HL-60/S4 (cell line): Measurements from ENCODE around the gene GOLGA8A.
"Not testable (repeated sequence)": the region's sequence is repeated elsewhere in the genome, so short reads cannot be mapped to it uniquely, and the experiment has no call there.

ENCODE experiments used
- in situ Hi-C: fragments of 300-500 bp; cut with MboI; formaldehyde crosslinking; loops from 2 replicates; pipeline ENCODE4 v1.14.3; 2022; ENCODE audit warnings: low sequenced_read_pairs

Gene GOLGA8A

DNA sequence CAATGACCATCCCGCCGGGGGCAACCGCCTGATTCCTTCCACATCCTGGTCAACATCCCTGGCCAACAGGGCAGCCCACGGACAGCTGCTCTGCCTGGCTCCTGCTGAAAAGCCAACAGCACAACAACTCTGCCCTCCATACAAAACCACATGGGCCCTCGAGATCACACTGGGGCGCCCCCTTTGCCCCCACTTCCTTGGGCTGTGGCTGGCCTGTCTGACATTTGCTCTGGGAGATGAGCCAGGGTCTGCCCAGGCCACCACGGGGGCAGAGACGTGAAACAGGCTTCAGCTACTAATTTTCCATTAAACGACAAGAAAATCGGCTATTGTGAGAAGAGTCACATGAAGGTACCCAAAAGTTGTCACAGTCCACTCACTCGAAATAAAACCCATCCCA is 16.7 kb downstream of the GOLGA8A start:
- in situ Hi-C loops = not testable (repeated sequence)

DNA sequence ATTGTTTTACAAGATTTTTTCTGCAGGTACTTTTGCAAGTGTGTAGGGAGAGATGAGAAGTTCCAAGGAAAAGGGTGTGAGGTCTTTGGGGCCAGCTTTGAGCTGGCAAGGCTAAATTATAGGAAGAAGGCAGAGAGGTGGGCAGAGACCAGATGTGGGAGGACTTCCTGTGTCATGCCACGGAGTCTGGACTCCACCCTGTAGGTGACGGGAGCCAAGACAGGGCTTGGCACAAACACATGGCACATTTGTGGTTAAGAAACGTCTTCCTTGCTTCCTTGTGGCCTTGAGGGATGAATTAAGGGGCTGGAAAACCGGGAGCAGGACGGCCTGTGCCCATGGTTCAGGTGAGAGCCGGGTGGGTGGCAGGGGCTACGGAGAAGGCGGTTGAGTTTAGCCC is 19.2 kb downstream of the GOLGA8A start:
- in situ Hi-C loops = not testable (repeated sequence)

DNA sequence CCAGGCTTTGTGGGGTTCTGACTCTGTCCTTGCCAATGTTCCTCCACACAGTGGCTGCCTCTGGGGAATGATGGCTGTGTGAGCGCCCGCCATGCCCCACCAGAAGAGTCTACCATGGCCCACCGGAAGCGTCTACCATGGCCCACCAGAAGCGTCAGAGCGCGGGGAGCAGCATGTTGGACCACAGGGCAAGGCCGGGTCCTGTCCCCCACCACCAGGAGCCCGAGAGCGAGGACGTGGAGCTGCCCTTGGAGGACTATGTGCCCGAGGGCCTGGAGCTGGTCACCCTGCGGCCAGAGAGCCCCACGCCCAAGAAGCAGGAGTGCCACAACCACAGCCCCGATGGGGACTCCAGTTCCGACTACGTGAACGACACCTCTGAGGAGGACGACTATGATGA is 28.1 kb downstream of the GOLGA8A start:
- in situ Hi-C loops = not testable (repeated sequence)

DNA sequence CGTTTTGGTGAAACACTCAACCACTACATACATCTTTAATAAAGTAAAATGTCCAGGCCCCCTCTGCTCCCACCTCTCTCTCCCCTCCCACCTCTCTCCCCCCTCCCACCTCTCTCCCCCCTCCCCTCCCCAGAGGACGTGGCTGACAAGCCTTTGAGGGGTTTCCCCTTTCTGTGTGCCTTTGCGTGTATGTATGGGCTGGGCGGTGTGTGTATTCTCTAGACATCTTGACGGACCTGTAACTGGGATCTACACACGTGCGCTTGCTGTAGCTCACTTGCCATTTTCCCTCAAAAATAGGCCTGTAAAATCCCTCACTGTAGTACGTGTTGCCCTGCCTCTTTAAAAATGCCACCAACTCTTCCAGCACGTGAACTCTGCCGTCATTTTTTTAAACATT is 28.6 kb downstream of the GOLGA8A start:
- in situ Hi-C loops = not testable (repeated sequence)

DNA sequence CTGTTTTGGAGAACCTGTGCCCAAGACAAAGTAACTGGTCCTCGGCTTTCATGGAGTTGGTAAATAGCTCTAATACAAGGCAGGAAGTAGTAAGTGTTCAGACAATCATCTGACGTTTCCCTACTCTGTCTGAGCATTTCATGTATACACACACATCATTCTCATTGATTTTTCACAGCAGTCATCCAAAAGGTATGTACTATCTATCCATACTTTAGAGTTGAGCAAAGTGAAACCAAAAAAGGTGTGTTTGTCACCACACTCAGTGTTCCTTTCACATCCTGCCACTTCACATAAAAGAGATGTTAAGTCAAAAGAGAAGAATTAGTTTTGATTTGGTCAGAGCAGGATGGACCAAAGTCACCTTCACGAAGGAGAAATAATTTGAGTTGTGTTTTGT is 33.7 kb downstream of the GOLGA8A start:
- in situ Hi-C loops = not testable (repeated sequence)

DNA sequence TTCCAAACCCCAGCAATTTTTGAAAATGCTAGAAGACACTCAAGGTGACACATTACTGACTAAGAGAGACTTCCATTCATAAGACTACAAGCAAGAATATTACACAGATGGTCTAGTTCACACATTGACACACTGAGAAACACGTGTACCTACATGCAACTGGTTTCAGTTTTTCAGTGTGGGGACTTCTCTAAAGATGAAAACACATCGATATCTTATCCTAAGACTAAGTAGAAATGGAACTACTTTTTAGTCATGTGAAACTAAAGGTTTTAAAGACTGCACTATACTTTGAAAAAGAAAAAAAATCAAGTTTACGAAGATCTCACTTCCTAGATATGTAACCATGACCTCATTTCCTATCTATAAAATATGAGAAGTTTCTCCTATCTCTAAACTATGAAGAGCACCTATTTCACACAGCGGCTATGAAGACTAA is 34.4 kb downstream of the GOLGA8A start:
- in situ Hi-C loops = not testable (repeated sequence)

DNA sequence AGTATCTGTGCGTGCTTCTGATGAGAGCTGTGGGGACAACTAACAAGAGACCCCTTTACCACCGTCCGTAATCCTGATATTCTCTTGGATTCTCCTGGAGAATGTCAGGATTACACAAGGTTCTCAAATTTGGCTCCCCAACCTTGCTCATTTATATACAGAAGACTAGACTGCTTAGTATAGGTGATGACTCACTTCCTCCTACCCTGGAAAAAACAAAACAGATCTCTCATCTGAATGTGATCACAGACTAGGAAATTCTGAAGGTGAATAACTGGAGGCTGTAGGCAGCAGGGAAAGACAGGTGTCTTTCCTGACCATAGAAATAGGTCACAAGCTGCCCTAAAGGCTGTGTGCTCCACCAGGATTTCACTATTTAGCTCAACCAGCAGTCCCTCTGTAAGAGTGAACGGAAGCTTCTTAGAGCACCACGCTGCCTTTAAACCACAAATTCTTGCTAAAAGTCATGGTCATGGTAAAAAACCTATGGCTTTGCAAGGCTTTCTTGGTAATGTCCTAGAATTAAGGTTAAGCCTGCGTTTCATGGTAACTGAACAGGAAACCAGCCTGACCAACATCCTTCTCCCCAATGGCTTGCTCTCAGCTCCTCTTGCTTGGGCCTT is 39.9 kb downstream of the GOLGA8A start:
- in situ Hi-C loops = not testable (repeated sequence)

DNA sequence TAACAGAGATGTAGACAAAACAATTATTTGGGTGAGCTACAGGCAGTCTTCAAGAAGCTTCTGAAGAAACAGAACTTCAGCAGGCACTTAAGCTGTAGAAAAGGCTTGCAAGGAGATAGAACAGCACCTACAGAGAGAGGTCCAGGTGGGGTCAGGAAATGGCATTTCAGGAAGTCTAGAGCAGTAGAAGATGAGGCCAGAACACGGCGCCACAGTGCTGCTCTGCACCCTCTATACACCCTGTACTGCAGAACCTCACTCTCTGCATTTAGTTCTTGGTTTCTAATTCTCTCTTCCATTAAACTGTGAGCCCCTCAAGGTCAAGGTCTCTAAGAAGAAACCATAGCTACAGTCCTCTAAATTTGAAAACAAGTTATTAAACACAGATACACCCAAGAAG is 44.6 kb downstream of the GOLGA8A start:
- in situ Hi-C loops = not testable (repeated sequence)

DNA sequence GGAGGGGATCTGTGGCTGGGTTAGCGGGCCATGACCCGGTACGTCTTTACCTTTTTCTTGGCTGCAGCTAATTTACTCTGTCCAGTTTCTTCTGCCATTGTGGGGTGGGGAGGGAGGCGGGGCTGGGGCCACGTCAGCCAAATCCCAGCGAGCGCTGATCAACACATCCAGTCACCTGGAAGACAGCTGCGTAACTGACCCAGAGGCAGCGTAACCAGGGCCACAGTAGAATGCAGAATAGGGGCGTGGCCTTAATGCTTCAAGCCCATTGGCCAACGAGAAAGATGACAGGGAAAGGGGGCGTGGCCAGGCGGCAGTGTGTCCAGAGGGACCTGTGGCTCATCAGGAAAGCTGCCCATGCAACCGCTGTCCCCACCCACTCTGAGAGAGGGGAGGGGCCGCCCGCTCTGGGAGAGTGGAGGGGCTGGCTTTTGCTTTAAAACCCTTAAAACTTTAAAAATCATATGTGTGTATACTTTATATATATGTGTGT is 48.0 kb downstream of the GOLGA8A start:
- in situ Hi-C loops = not testable (repeated sequence)
